HG02623 (cell line): ENCODE measurements around the gene APBA1.

ENCODE experiments used
- ATAC-seq: cut with Tn5 transposase; IDR thresholded peaks from one replicate; pipeline ENCODE4 v1.9.1; 2021; ENCODE audit warnings: moderate library complexity; ENCODE audit not compliant: unreplicated experiment

Gene APBA1

DNA sequence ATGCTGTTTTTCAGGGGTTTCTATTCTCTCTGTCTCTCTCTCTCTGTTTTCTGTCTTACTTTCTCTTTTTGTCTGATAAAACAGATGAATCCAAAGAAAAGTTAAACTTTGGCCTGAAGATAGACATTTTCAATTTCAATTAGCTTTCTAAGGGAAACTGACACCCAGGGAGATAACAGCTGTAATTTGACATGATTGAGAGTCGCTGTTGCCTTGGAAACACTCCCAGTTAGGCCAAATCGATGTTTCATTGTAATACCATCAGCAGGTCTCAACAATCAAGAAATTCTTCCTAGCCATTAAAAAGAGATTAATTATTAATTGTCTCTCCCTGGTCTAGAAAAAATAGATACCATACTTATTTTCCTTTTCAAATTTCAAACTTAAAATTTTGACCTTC lies 294.2 kb downstream of the APBA1 start:
- no peak for ATAC-seq
